H1 (cell line): ENCODE results near the gene NEURL2. TPM values are rescaled to one million over a fixed set of nuclear protein-coding genes. Genes with fewer than 3 reads are reported as not detected.

Experiments used
- CTCF ChIA-PET: fragments of 300-600 bp; sonication (Branson Sonifier 250); formaldehyde crosslinking; loops from one replicate; lab custom pipeline; 2021; ENCODE audit not compliant: partially characterized antibody; lab: Charles Lee
- POLR2A ChIA-PET: fragments of 300-600 bp; sonication (Branson Sonifier 250); formaldehyde crosslinking; loops from one replicate; lab custom pipeline; 2021; ENCODE audit warnings: inconsistent platforms; ENCODE audit not compliant: partially characterized antibody; lab: Charles Lee
- DNase-seq, 2 experiments: peaks; one replicate each; pipeline versions ENCODE4 v3.0.0 to v3.0.0-alpha.2; 2010 to 2022; ENCODE audit warnings: low spot score in 2 of 2, low read depth in 1 of 2, mixed read lengths in 1 of 2
- FAIRE-seq: peaks from 2 replicates; lab custom pipeline; 2011; peaks lifted over from hg19 to GRCh38; lab: Jason Lieb, UNC
- H2AFZ ChIP-seq: 2 replicates; pipeline ENCODE4 v1.8.1; 2012; ENCODE audit warnings: low read length, inconsistent platforms
- H2AK5ac ChIP-seq: 2 replicates; pipeline ENCODE4 v1.6.1; 2013; ENCODE audit warnings: low read depth, low read length
- H2BK120ac ChIP-seq: replicated peaks from 2 replicates; pipeline ENCODE3; 2013; ENCODE audit warnings: low read depth, low read length, inconsistent platforms
- H2BK12ac ChIP-seq: 2 replicates; pipeline ENCODE4 v1.6.1; 2013; ENCODE audit warnings: low read depth, low read length
- H2BK15ac ChIP-seq: 2 replicates; pipeline ENCODE4 v1.6.1; 2013; ENCODE audit warnings: low read length
- H2BK20ac ChIP-seq: 2 replicates; pipeline ENCODE4 v1.6.1; 2013; ENCODE audit warnings: low read length
- H2BK5ac ChIP-seq: 2 replicates; pipeline ENCODE4 v1.6.1; 2013; ENCODE audit warnings: low read depth, low read length
- H3K14ac ChIP-seq: 2 replicates; pipeline ENCODE4 v1.6.1; 2013; ENCODE audit warnings: inconsistent platforms; ENCODE audit not compliant: insufficient read length
- H3K18ac ChIP-seq: 2 replicates; pipeline ENCODE4 v1.6.1; 2013; ENCODE audit warnings: low read length; ENCODE audit errors: extremely low read depth
- H3K23ac ChIP-seq: 2 replicates; pipeline ENCODE4 v1.6.1; 2013; ENCODE audit warnings: inconsistent platforms; ENCODE audit not compliant: insufficient read length
- H3K23me2 ChIP-seq: 2 replicates; pipeline ENCODE4 v1.6.1; 2013; ENCODE audit warnings: low read depth, low read length
- H3K27ac ChIP-seq: 2 replicates; pipeline ENCODE4 v1.6.1; 2011; ENCODE audit warnings: low read depth, low read length, inconsistent platforms
- H3K27me3 ChIP-seq, 4 experiments: replicated peaks in 1 of 4; 1 replicate in 1 of 4; 2 replicates in 3 of 4; pipeline versions ENCODE4 v1.6.1 to v1.8.1; 2011 to 2013; ENCODE audit warnings: low read length in 3 of 4, mild to moderate bottlenecking in 3 of 4, inconsistent platforms in 2 of 4, mixed read lengths in 2 of 4, moderate library complexity in 1 of 4; ENCODE audit not compliant: control insufficient read depth in 3 of 4, insufficient read depth in 3 of 4; ENCODE audit errors: extremely low read depth in 1 of 4
- H3K36me3 ChIP-seq, 4 experiments: 2 replicates each; pipeline versions ENCODE4 v1.6.1 to v1.8.1; 2011 to 2013; ENCODE audit warnings: mild to moderate bottlenecking in 4 of 4, low read length in 3 of 4, moderate library complexity in 2 of 4, control low read depth in 1 of 4, inconsistent platforms in 1 of 4; ENCODE audit not compliant: insufficient read depth in 4 of 4, control insufficient read depth in 2 of 4
- H3K4ac ChIP-seq: replicated peaks from 2 replicates; pipeline ENCODE3; 2013; ENCODE audit warnings: low read length, low read depth, mixed read lengths, inconsistent platforms; ENCODE audit not compliant: insufficient read length
- H3K4me1 ChIP-seq, 4 experiments: replicated peaks in 1 of 4; 1 replicate in 1 of 4; 2 replicates in 3 of 4; pipeline versions ENCODE4 v1.6.1 to v1.8.1; 2011 to 2013; ENCODE audit warnings: low read length in 3 of 4, inconsistent platforms in 2 of 4, mixed read lengths in 1 of 4; ENCODE audit not compliant: insufficient read depth in 4 of 4, control insufficient read depth in 3 of 4
- H3K4me2 ChIP-seq, 2 experiments: 2 replicates each; pipeline versions ENCODE4 v1.6.1 to v1.8.1; 2011 to 2013; ENCODE audit warnings: low read depth in 2 of 2, low read length in 2 of 2, control low read depth in 1 of 2, inconsistent platforms in 1 of 2, mild to moderate bottlenecking in 1 of 2; ENCODE audit not compliant: insufficient read depth in 1 of 2
- H3K4me3 ChIP-seq, 4 experiments: fragments of 200-600, 300-600 bp in 1 of 4; sonication (generic), shearing (Covaris generic), sonication (Bioruptor Twin) in 1 of 4; 2 replicates each; pipeline versions ENCODE4 v1.5.1 to v1.8.1; 2011 to 2016; ENCODE audit warnings: low read length in 4 of 4, low read depth in 3 of 4, control low read depth in 2 of 4, inconsistent platforms in 2 of 4, mild to moderate bottlenecking in 2 of 4, mixed read lengths in 1 of 4, moderate library complexity in 1 of 4; ENCODE audit not compliant: insufficient read depth in 2 of 4; ENCODE audit errors: extremely low read depth in 1 of 4
- H3K56ac ChIP-seq: replicated peaks from 2 replicates; pipeline ENCODE3; 2013; ENCODE audit warnings: low read depth, mild to moderate bottlenecking, mixed read lengths, low read length, inconsistent platforms; ENCODE audit not compliant: insufficient read length
- H3K79me1 ChIP-seq: 2 replicates; pipeline ENCODE4 v1.6.1; 2013; ENCODE audit warnings: low read depth, low read length, control low read depth
- H3K79me2 ChIP-seq, 2 experiments: 2 replicates each; pipeline versions ENCODE4 v1.6.1 to v1.8.1; 2012 to 2013; ENCODE audit warnings: low read length in 2 of 2, mild to moderate bottlenecking in 2 of 2, inconsistent platforms in 1 of 2; ENCODE audit not compliant: insufficient read depth in 2 of 2, control insufficient read depth in 1 of 2
- H3K9ac ChIP-seq, 4 experiments: replicated peaks in 1 of 4; 1 replicate in 1 of 4; 2 replicates in 3 of 4; pipeline versions ENCODE4 v1.6.1 to v1.8.1; 2011 to 2013; ENCODE audit warnings: low read depth in 3 of 4, low read length in 3 of 4, control low read depth in 2 of 4, mild to moderate bottlenecking in 2 of 4, moderate library complexity in 2 of 4, inconsistent platforms in 1 of 4; ENCODE audit errors: extremely low read depth in 1 of 4
- H3K9me3 ChIP-seq, 2 experiments: 2 replicates each; pipeline versions ENCODE4 v1.6.1 to v1.8.1; 2012 to 2013; ENCODE audit warnings: mild to moderate bottlenecking in 2 of 2, moderate library complexity in 2 of 2, control low read depth in 1 of 2, inconsistent platforms in 1 of 2, low read depth in 1 of 2, low read length in 1 of 2, mixed read lengths in 1 of 2; ENCODE audit not compliant: insufficient read depth in 2 of 2
- H4K20me1 ChIP-seq, 2 experiments: replicated peaks in 1 of 2; 2 replicates each; pipeline versions ENCODE3 to v1.8.1; 2011 to 2013; ENCODE audit warnings: inconsistent platforms in 2 of 2, low read length in 2 of 2, mild to moderate bottlenecking in 1 of 2; ENCODE audit not compliant: insufficient read depth in 2 of 2, control insufficient read depth in 1 of 2
- H4K5ac ChIP-seq: 2 replicates; pipeline ENCODE4 v1.6.1; 2013; ENCODE audit warnings: low read length, low read depth, mixed read lengths, inconsistent platforms; ENCODE audit not compliant: insufficient read length
- H4K8ac ChIP-seq: 2 replicates; pipeline ENCODE4 v1.8.0; 2013; ENCODE audit warnings: mild to moderate bottlenecking, moderate library complexity, low read length, inconsistent platforms; ENCODE audit not compliant: insufficient read depth; ENCODE audit errors: extremely low read depth
- H4K91ac ChIP-seq: replicated peaks from 2 replicates; pipeline ENCODE3; 2013; ENCODE audit warnings: low read length, mixed read lengths, inconsistent platforms; ENCODE audit not compliant: insufficient read length
- ATF2 ChIP-seq: IDR thresholded peaks from 2 replicates; pipeline ENCODE4 v1.6.1; 2012; ENCODE audit warnings: low read length, inconsistent platforms
- CREB1 ChIP-seq: IDR thresholded peaks from 2 replicates; pipeline ENCODE4 v1.6.1; 2012; ENCODE audit warnings: inconsistent platforms
- EP300 ChIP-seq, 2 experiments: IDR thresholded peaks; 1 replicate in 1 of 2; 2 replicates in 1 of 2; pipeline ENCODE4 v1.6.1; 2011 to 2012; ENCODE audit warnings: low read depth in 2 of 2, low read length in 2 of 2, mild to moderate bottlenecking in 2 of 2, borderline replicate concordance in 1 of 2, inconsistent platforms in 1 of 2, moderate library complexity in 1 of 2
- FOSL1 ChIP-seq: IDR thresholded peaks from 2 replicates; pipeline ENCODE4 v1.6.1; 2011; ENCODE audit warnings: mild to moderate bottlenecking, low read depth, low read length, moderate library complexity; ENCODE audit not compliant: insufficient read depth
- RAD21 ChIP-seq, 2 experiments: IDR thresholded peaks in 1 of 2; conservative IDR thresholded peaks in 1 of 2; 2 replicates each; pipeline ENCODE4 v1.6.1; 2011; ENCODE audit warnings: low read depth in 2 of 2, low read length in 2 of 2, improper control_type of control experiment in 1 of 2, inconsistent platforms in 1 of 2, mild to moderate bottlenecking in 1 of 2, moderate library complexity in 1 of 2
- SAP30 ChIP-seq: fragments of 300-600 bp; sonication (generic); IDR thresholded peaks from 2 replicates; pipeline ENCODE4 v1.7.1; 2012; ENCODE audit warnings: low read length, moderate library complexity, mild to moderate bottlenecking, inconsistent platforms; ENCODE audit not compliant: insufficient read depth, insufficient replicate concordance
- TAF7 ChIP-seq: optimal IDR thresholded peaks from 2 replicates; pipeline ENCODE3; 2011; ENCODE audit warnings: low read depth, mild to moderate bottlenecking, inconsistent platforms, low read length, moderate library complexity, borderline replicate concordance
- WGBS, 2 experiments: shearing (Covaris generic) in 1 of 2; methylation state at CpG; one replicate each; pipeline versions ENCODE4 v1.1.6 to v1.1.7; 2013 to 2015; ENCODE audit warnings: low lambda C conversion rate in 2 of 2, mixed read lengths in 2 of 2, inconsistent platforms in 1 of 2, low coverage in 1 of 2, missing lambda C conversion rate in 1 of 2; ENCODE audit not compliant: insufficient replicate concordance in 2 of 2, insufficient coverage in 1 of 2, insufficient read length in 1 of 2; ENCODE audit errors: extremely low coverage in 1 of 2, missing lambda C conversion rate in 1 of 2; 5-methylcytosine and 5-hydroxymethylcytosine counted together
- polyA plus RNA-seq, 7 experiments: library from polyadenylated mRNA; depleted of rRNA in 3 of 7; stranded (reverse) in 5 of 7; unstranded in 2 of 7; fragments of >200 nt in 5 of 7; fragments of 200-250 nt in 2 of 7; gene quantifications; 1 replicate in 5 of 7; 2 replicates in 1 of 7; 4 replicates in 1 of 7; pipeline versions ENCODE4 v1.2.1 to v1.2.3, GENCODE V29; 2011 to 2013; ENCODE audit warnings: missing spikeins in 2 of 7, mixed read lengths in 2 of 7
- total RNA-seq: library from RNA; stranded (reverse); fragmentation: NEBNext Ultra II Directional; extraction: Animal tissue kit (Norgen Biotek cat#: 25700); gene quantifications from 2 replicates; pipeline ENCODE4 v1.2.1, GENCODE V29; 2021
- TF ChIP-seq, protein P1 (sequence below), 3 experiments: IDR thresholded peaks; 1 replicate in 2 of 3; 2 replicates in 1 of 3; pipeline versions ENCODE4 v1.5.1 to v1.6.1; 2011; ENCODE audit warnings: low read length in 3 of 3, mild to moderate bottlenecking in 3 of 3, inconsistent platforms in 2 of 3, low read depth in 1 of 3, moderate library complexity in 1 of 3; ENCODE audit not compliant: insufficient read depth in 1 of 3; ENCODE audit errors: control extremely low read depth in 1 of 3

NEURL2 gene
- total and polyA plus RNA-seq, 2 of the 8 experiments (the other 6 are each of a cell fraction or from before 2014, with no cell fraction given), result 6.9 TPM

GRCh38 chr20:45859916-45860315 is 31.1 kb downstream of the NEURL2 start:
- Histone ChIP-seq H3K4me1 (peaks cover 2 to 6% (median 4%) of the 10 kb centered on the region in 4 experiments), H3K4me3 (no peak overlapping the region), H3K9ac (no peak overlapping the region), H3K23ac (no peak overlapping the region), H3K56ac (no peak overlapping the region), H3K27me3 (no peaks in the 10 kb centered on the region), H3K23me2 (peaks cover 8% of the 10 kb centered on the region; the same call in 1 of the 2 replicates), H2BK120ac (no peak overlapping the region), H3K79me1 (no peaks in the 10 kb centered on the region; the same call in 1 of the 2 replicates), H3K36me3 (no peaks in the 10 kb centered on the region; a peak in 2 of 8 replicates), H2BK12ac (no peak overlapping the region), H3K9me3 (no peaks in the 10 kb centered on the region), H3K18ac (no peak overlapping the region), H2BK15ac (no peak overlapping the region), H4K8ac (no peak overlapping the region), H3K4ac (no peak overlapping the region), H3K14ac (no peak overlapping the region), H2BK5ac (no peak overlapping the region), H4K5ac (no peak overlapping the region), H3K79me2 (peaks cover 0 to 19% of the 10 kb centered on the region in 2 experiments; a peak in 2 of 4 replicates), H2AK5ac (no peak overlapping the region), H2BK20ac (no peak overlapping the region), H3K27ac (no peak overlapping the region), H4K91ac (no peak overlapping the region), H2AFZ (no peak overlapping the region), H4K20me1 (no peaks in the 10 kb centered on the region), H3K4me2 (no peak overlapping the region; a peak in 1 of 4 replicates)
- no peak for FAIRE-seq
- ChIA-PET CTCF (no interaction called here), POLR2A (interaction anchor here (1.1 to 9.9 kb wide), 2 partner anchors 21 to 51 kb away, joined by 3 to 178 read pairs; partner anchors contain the start of gene SNX21)
- DNase-seq, result no peak
- WGBS, 2 experiments, result 83% methylated on average over 5 of the region's 5 CpGs; no CpG with 5 or more reads in 1 of the 2 experiments
- TF ChIP-seq RAD21 (IDR thresholded peaks at IDR 0.05 in 1 of 2, conservative IDR thresholded peaks at IDR 0.05 in 1 of 2; ENCODE audit: low read depth in 2 of 2, low read length in 2 of 2), result no peak
- TF ChIP-seq ATF2, result no peak
- TF ChIP-seq CREB1, result no peak
- no peak for TF ChIP-seq FOSL1
- no peak for TF ChIP-seq SAP30
- no peak for TF ChIP-seq TAF7
- TF ChIP-seq, protein P1, sequence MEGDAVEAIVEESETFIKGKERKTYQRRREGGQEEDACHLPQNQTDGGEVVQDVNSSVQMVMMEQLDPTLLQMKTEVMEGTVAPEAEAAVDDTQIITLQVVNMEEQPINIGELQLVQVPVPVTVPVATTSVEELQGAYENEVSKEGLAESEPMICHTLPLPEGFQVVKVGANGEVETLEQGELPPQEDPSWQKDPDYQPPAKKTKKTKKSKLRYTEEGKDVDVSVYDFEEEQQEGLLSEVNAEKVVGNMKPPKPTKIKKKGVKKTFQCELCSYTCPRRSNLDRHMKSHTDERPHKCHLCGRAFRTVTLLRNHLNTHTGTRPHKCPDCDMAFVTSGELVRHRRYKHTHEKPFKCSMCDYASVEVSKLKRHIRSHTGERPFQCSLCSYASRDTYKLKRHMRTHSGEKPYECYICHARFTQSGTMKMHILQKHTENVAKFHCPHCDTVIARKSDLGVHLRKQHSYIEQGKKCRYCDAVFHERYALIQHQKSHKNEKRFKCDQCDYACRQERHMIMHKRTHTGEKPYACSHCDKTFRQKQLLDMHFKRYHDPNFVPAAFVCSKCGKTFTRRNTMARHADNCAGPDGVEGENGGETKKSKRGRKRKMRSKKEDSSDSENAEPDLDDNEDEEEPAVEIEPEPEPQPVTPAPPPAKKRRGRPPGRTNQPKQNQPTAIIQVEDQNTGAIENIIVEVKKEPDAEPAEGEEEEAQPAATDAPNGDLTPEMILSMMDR (IDR thresholded peaks at IDR 0.05; ENCODE audit: control extremely low read depth in 1 of 3, insufficient read depth in 1 of 3, low read depth in 1 of 3, low read length in 3 of 3), result no peak
- TF ChIP-seq EP300 (IDR thresholded peaks at IDR 0.05; ENCODE audit: borderline replicate concordance in 1 of 2, low read depth in 2 of 2, low read length in 2 of 2), result no peak
